Esophagus (tissue), 2 donors: ENCODE data around the gene NKPD1. TPM values are rescaled to one million over a fixed set of nuclear protein-coding genes. Genes with fewer than 3 reads are reported as not detected.

Experiments used
- H3K27ac ChIP-seq, 2 donors: one replicate each; pipeline ENCODE4 v1.5.1; 2013; ENCODE audit warnings: low read depth in 2 of 2, mild to moderate bottlenecking in 2 of 2, inconsistent platforms in 1 of 2, low read length in 1 of 2, moderate library complexity in 1 of 2
- H3K27me3 ChIP-seq, 2 donors: one replicate each; pipeline ENCODE4 v1.6.1; 2013; ENCODE audit warnings: low read length in 2 of 2, control low read depth in 1 of 2, mild to moderate bottlenecking in 1 of 2; ENCODE audit not compliant: insufficient read depth in 2 of 2, control insufficient read depth in 1 of 2
- H3K36me3 ChIP-seq, 2 donors: one replicate each; pipeline ENCODE4 v1.6.1; 2013; ENCODE audit warnings: low read length in 1 of 2; ENCODE audit not compliant: control insufficient read depth in 2 of 2, insufficient read depth in 2 of 2
- H3K4me1 ChIP-seq, 2 donors: one replicate each; pipeline ENCODE4 v1.6.1; 2013; ENCODE audit warnings: low read length in 1 of 2; ENCODE audit not compliant: control insufficient read depth in 2 of 2, insufficient read depth in 2 of 2
- H3K4me3 ChIP-seq, 2 donors: one replicate each; pipeline ENCODE4 v1.5.1; 2013; ENCODE audit warnings: low read length in 2 of 2, mild to moderate bottlenecking in 2 of 2, low read depth in 1 of 2, moderate library complexity in 1 of 2
- H3K9me3 ChIP-seq, 2 donors: one replicate each; pipeline ENCODE4 v1.6.1; 2013; ENCODE audit warnings: mild to moderate bottlenecking in 2 of 2, low read depth in 1 of 2, low read length in 1 of 2, moderate library complexity in 1 of 2; ENCODE audit not compliant: control insufficient read depth in 2 of 2, insufficient read depth in 1 of 2
- WGBS, 2 donors: extraction: QIAGEN DNeasy Blood & Tissue Kit; methylation state at CpG; one replicate each; pipeline ENCODE4 v1.1.7; 2013; 5-methylcytosine and 5-hydroxymethylcytosine counted together
- polyA plus RNA-seq, 2 donors: library from polyadenylated mRNA; stranded (reverse); fragments of 200-250 nt; gene quantifications; one replicate each; pipeline ENCODE4 v1.2.3, GENCODE V29; 2013
- donor health status: healthy with polysubstance abuse.
- donor health status: Bipolar disorder and iron deficiency.

The NKPD1 gene
- polyA plus RNA-seq, 2 donors = 0.61 to 1.3 TPM

DNA sequence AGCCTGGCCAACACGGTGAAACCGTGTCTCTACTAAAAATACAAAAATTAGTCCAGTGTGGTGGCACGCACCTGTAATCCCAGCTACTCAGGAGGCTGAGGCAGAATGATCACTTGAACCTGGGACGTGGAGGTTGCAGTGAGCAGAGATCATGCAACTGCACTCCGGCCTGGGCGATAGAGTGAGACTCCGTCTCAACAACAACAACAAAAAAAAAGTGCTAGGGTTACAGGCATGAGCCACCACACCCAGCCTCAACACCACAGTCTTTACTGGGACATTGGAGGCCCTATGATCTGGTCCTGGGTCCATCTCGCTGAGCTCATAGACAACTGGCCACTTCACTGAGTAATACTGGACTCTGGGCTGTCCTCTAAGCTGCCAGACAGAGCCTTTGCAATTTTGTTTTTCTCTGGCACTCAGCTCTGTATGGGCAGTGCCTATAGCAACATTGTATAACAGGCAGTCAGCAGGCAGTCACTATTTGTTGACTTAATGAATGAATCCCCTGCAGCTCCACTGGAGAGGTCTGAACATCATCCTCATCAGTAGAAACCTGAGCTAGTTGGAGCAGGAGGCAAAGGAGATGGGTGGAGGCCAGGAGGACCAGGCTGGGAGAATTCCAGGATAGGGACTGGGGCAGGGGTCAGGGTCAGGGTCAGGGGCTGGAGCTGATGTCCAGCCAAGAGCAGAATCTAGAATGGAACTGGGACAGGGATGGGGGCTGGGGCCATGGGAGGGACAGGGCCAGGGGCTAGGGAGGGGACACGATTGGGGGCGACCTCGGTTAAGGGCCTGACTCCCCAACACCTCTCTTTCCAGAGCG lies 25.9 kb upstream of the NKPD1 start:
- Histone ChIP-seq H3K27ac (no peak overlapping the region), H3K27me3 (no peaks in the 10 kb centered on the region), H3K4me3 (no peak overlapping the region), H3K9me3 (no peaks in the 10 kb centered on the region), H3K4me1 (no peaks in the 10 kb centered on the region), H3K36me3 (no peaks in the 10 kb centered on the region)
- WGBS, 2 donors = 88 to 89% methylated on average over 12 of the region's 12 CpGs

DNA sequence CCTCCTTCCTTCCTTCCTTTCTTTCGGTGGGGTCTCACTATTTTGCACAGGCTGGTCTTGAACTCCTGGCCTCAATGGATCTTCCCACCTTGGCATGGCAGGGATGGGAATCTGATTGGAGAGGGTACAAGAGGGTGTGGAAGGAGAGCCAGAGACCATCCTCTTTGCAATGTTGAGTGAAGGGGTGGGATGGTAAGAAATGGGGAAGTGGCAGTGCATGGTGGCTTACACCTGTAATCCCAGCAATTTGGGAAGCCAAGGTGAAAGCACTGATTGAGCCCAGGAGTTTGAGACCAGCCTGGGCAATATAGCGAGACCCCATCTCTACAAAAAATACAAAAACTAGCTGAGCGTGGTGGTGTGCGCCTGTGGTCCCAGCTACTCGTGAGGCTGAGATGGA lies 23.3 kb upstream of the NKPD1 start:
- WGBS, 2 donors = 95 to 96% methylated on average over 5 of the region's 5 CpGs
- H3K9me3 ChIP-seq = no peaks in the 10 kb centered on the region
- H3K4me1 ChIP-seq = peaks cover 0 to 12% of the 10 kb centered on the region in 2 donors
- H3K36me3 ChIP-seq = no peaks in the 10 kb centered on the region
- H3K27ac ChIP-seq = no peak overlapping the region
- no peaks in the 10 kb centered on the region for H3K27me3 ChIP-seq
- H3K4me3 ChIP-seq = no peak overlapping the region

DNA sequence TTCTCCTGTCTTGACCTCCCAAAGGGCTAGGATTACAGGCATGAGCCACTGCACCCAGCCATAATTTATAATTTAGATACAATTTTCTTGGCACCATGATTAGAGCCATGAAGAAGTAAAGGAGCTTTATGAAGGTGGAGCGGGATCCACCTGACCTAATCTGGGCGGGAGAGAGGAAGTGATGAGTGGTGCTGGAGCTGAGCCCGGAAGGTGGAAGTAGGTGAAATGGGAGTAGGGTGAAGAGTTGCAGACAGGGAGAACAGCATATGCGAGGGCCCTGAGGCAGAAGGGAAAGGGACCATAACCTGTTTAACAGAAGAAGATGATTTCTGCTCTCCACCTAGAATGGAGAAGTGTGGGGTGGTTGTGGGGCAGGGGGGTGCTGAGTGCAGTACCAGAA lies 22.0 kb upstream of the NKPD1 start:
- Histone ChIP-seq H3K27ac (no peak overlapping the region), H3K4me3 (no peak overlapping the region), H3K9me3 (no peaks in the 10 kb centered on the region), H3K4me1 (peaks cover 0 to 12% of the 10 kb centered on the region in 2 donors), H3K27me3 (no peaks in the 10 kb centered on the region), H3K36me3 (no peaks in the 10 kb centered on the region)
- 64 to 73% methylated on average over 4 of the region's 4 CpGs for WGBS, 2 donors

DNA sequence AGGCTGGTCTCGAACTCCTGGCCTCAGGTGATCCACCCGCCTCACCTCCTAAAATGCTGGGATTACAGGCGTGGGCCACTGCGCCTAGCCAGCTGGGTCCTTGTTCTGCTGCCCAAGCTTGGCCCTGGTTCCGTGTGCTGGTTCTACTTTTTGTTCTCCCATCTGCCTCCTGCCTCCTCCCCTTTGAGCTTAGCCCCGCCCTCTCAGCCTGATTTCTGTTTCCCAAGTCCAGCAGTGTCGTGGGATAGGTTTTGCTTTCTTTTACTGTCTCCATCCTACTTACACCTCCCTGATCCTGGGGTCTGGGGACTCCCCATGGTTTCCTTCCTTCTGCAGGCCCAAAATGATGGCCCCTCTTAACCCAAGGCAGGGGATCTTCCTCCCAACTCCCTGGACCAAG lies 20.2 kb upstream of the NKPD1 start:
- 75 to 77% methylated on average over 7 of the region's 7 CpGs for WGBS, 2 donors
- H3K9me3 ChIP-seq = no peaks in the 10 kb centered on the region
- H3K27me3 ChIP-seq = no peaks in the 10 kb centered on the region
- H3K4me1 ChIP-seq = peaks cover 0 to 14% of the 10 kb centered on the region in 2 donors
- H3K36me3 ChIP-seq = no peaks in the 10 kb centered on the region
- H3K4me3 ChIP-seq = no peak overlapping the region
- no peak overlapping the region for H3K27ac ChIP-seq

DNA sequence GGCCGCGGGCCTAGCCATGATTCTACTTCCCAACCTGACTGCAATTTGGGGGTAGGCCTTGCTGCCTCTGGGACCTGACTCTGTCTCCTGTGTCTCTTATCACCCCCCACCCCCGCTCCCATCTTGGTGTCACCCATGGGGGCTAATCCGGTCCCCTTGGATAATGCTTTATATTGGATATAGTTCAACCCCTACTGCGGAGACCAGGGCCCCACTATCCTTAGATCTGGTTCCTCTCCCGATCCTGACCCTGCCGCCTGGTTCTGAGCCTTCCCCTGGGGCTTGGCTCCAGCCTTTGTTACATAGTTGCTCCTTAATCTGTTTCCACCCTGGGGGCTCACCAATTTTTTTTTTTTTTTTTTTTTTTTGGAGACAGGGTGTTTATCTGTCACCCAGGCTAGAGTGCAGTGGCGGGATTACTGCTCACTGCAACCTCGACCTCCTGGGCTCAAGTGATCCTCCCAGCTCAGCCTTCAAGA lies 19.1 kb upstream of the NKPD1 start:
- Histone ChIP-seq H3K36me3 (no peaks in the 10 kb centered on the region), H3K4me3 (peak overlapping the region; percentile 77 to 78), H3K4me1 (peaks cover 0 to 14% of the 10 kb centered on the region in 2 donors), H3K9me3 (no peaks in the 10 kb centered on the region), H3K27ac (no peak overlapping the region), H3K27me3 (no peaks in the 10 kb centered on the region)
- 42 to 43% methylated on average over 9 of the region's 9 CpGs for WGBS, 2 donors

DNA sequence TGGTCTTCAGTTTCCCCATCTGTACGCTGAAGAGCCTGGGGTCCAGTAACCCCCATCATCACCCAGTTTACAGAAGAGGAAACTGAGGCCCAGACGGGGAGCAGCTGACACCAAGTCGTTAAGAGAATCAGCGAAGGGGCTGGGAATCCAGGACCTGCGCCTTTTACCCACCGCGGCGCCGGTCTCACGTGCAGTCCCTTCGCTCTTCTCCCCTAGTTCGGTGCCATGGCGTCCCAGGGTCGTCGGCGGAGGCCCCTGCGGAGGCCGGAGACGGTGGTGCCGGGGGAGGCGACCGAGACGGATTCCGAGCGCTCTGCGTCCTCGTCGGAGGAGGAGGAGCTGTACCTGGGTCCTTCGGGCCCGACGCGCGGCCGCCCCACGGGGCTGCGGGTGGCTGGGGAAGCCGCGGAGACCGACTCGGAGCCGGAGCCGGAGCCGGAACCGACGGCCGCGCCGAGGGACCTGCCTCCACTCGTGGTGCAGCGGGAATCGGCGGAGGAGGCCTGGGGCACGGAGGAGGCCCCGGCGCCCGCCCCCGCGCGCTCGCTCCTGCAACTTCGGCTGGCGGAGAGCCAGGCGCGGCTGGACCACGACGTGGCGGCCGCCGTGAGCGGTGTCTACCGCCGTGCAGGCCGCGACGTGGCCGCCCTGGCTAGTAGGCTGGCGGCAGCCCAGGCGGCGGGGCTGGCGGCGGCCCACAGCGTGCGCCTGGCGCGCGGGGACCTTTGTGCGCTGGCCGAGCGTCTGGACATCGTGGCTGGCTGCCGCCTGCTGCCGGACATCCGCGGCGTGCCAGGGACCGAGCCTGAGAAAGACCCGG lies 18.5 kb upstream of the NKPD1 start:
- Histone ChIP-seq H3K4me1 (peaks cover 0 to 14% of the 10 kb centered on the region in 2 donors), H3K4me3 (peak overlapping the region; percentile 77 to 78), H3K27me3 (no peaks in the 10 kb centered on the region), H3K36me3 (no peaks in the 10 kb centered on the region), H3K27ac (peak overlapping the region; percentile 90 to 98), H3K9me3 (no peaks in the 10 kb centered on the region)
- 1 to 2% methylated on average over 66 to 97 of the region's 97 CpGs for WGBS, 2 donors

DNA sequence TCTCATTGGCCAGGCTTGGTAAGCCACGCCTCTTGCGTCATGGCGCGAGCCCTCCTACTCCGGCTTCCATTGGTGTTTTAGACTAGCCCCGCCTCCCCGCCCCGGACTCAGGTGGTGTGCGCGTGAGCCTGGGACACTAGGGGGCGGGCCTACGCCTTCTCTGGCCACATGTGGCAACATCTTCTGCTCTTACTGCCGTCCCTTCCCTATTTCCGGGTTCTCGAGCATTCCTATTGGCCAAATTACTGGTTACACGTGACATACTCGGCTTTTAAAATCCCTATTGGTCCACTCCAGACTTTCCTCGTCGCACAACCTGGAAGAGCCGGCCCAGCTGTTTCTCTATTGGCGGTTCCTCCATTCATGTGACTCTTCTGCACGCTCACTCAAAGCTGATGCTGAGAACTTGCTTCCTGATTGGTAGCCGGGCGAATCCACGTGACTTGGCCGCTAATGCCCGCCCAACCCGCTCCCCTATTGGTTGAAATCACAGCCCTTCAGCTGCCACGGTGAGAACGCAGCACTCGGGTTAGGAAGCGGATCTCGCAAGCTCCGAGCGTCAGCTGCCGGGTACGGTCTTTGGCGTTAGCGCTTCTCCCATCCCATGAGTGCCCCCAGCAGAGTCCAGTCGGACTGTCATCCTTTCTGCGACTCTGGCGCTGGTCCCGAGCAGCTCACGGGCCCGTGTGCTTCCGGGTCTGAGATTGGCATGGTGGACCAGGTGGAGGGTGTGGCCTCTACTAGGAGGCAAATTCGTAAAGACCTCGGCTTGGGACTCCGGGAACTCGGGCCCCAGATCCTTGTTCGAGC lies 17.7 kb upstream of the NKPD1 start, which contains the start of gene BLOC1S3:
BLOC1S3 (plus strand) TSS at position 523 of the 810 bp plus-strand sequence. CDS start 513 bp downstream, outside the sequence.
- Histone ChIP-seq H3K9me3 (no peaks in the 10 kb centered on the region), H3K27me3 (no peaks in the 10 kb centered on the region), H3K27ac (peak within 1 kb of the TSS; percentile 95 to 98), H3K36me3 (no peaks in the 10 kb centered on the region), H3K4me1 (peaks cover 0 to 14% of the 10 kb centered on the region in 2 donors), H3K4me3 (peak within 1 kb of the TSS; percentile 77 to 79)
- 0% methylated on average over 51 of the region's 51 CpGs for WGBS, 2 donors

DNA sequence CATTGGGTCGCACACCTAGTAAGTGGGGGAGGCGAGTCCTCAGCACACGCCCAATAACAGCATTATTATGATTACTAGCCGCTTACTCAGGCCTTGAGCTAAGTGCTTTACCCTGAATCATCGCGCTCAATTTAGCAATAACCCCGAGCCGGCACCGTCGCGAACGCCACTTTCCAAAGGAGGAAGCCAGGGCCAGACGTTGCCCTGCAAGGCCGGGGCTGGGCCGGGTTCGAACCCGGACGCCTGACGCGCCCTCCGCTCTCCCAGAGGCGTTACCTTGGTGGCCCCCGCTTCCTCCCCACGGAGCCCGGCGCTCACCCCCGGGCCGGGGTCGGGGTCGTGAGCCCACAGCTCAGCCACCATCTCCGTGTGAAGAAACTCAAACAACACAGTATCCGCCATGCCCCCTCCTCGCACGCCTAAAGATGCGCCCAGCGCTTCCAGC lies 17.1 kb upstream of the NKPD1 start, which contains the start of gene TRAPPC6A:
TRAPPC6A (minus strand) TSS at position 421 of the 445 bp plus-strand sequence; CDS start at position 402, 19 bp downstream.
- WGBS, 2 donors = 0% methylated on average over 36 of the region's 36 CpGs
- Histone ChIP-seq H3K4me1 (peaks cover 0 to 14% of the 10 kb centered on the region in 2 donors), H3K27ac (peak within 1 kb of the TSS; percentile 95 to 98)

More for the DNA sequence above, 17.1 kb upstream of the NKPD1 start, which contains the start of gene TRAPPC6A:
- peak within 1 kb of the TSS; percentile 77 to 79 for H3K4me3 ChIP-seq
- no peaks in the 10 kb centered on the region for H3K36me3 ChIP-seq
- H3K9me3 ChIP-seq = no peaks in the 10 kb centered on the region
- no peaks in the 10 kb centered on the region for H3K27me3 ChIP-seq
